C1 segment of cervical spinal cord (tissue), 14 donors: ENCODE measurements around the gene THEMIS.
"Not testable (repeated sequence)": the region's sequence is repeated elsewhere in the genome, so short reads cannot be mapped to it uniquely, and the experiment has no call there.

ENCODE experiments used
- DNase-seq, 14 donors: peaks; one replicate each; lab custom pipeline; 2025; lab: John Stamatoyannopoulos, UW

THEMIS gene, protein sequence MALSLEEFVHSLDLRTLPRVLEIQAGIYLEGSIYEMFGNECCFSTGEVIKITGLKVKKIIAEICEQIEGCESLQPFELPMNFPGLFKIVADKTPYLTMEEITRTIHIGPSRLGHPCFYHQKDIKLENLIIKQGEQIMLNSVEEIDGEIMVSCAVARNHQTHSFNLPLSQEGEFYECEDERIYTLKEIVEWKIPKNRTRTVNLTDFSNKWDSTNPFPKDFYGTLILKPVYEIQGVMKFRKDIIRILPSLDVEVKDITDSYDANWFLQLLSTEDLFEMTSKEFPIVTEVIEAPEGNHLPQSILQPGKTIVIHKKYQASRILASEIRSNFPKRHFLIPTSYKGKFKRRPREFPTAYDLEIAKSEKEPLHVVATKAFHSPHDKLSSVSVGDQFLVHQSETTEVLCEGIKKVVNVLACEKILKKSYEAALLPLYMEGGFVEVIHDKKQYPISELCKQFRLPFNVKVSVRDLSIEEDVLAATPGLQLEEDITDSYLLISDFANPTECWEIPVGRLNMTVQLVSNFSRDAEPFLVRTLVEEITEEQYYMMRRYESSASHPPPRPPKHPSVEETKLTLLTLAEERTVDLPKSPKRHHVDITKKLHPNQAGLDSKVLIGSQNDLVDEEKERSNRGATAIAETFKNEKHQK

DNA sequence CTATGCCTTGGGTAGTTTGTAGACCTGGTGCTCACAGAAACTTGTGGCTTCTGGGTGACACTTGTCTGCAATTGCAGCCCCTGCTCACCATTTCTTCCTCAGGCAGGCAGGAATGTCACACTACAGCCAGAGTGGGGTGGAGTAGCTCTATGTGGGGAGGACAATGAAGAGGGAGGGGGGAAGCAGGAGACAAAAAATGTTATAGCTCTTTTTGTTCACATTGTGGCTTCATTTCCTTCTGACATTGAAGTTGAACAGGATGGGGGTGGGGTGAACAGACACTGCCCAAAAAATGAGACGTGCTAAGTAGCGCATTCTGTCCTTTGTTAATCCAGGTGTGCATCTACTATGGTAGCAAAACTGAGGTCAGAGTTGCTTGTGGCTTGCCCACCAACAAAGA, at the start of gene THEMIS:
Gene THEMIS (minus strand): TSS at position 124 of the 400 bp plus-strand sequence. CDS start 126 bp downstream, outside the sequence.
- DNase-seq, result no peak

- no peak for DNase-seq
Observed at GRCh38 chr6:127949251-127949650, 48.4 kb upstream of the THEMIS start.

DNA sequence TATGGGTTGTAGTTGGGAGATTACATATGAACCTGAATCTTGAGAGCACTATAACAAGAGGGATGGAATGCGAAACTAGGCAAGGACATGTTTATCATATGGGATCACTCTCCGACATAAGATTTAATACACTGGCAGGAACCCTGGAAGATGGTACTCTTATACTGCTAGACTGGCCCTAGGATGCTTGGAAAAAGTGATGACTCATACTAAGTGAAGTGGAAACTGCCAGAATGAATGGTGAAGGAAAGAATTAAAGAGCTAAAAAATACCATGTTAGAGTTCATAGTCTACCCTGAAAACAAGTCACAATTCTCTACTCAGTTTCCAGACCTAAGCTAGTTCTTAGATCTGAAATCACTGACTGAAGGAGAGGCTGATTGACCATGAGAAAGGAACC, 45.5 kb upstream of the THEMIS start:
- DNase-seq, result no peak

DNA sequence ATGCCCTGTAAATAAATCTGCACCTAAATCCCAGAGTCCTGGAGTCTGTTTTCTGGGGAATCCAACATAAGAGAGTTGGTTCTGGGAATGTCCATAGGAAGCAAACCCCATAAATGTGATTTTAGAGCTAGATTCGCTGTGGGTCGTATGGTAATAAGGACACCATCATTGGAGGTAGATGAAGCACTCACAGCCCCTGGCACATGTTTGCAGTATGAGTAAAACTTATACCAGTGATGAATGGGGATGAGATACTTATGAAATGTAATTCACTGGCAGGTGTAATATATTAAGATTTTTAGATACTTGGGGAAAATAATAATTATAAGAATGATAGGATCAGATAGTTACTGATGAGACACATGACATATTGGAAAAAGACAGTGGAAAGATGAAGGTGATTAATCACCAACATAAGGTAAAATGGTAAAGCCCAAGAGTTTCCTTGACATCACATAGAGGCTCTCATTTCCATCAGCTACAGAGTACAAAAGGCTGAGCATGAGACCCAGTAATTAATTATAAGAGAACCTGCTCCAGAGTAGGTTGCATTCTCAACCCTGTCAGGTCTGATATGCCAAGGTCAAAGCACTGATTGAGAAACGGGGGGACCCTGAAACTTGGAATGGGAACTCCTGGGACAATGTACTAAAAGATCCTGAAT, 44.7 kb upstream of the THEMIS start:
- no peak for DNase-seq

- DNase-seq, result no peak
Observed at GRCh38 chr6:127941228-127941627, 40.4 kb upstream of the THEMIS start.

GRCh38 chr6:127939442-127940066, 38.7 kb upstream of the THEMIS start:
- no peak for DNase-seq

DNA sequence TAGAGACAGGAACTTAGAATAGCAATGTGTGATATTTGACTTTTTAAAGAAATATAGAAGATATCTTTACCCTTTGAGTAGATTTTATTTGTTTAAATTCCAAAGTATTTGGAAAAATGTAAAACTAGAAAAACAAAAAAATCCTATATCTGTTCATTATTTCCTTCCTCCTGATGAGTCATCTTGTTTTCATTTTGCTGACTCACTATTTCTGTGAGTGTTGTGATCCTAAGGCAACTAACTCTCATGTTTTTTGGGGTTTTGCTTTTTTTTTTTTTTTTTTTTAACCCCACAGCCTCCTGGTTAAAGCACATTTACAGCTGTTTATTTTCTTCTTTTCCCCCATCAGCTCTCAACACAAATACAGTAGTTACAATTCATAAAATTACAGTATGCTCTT, 37.8 kb upstream of the THEMIS start:
- DNase-seq, result no peak

DNA sequence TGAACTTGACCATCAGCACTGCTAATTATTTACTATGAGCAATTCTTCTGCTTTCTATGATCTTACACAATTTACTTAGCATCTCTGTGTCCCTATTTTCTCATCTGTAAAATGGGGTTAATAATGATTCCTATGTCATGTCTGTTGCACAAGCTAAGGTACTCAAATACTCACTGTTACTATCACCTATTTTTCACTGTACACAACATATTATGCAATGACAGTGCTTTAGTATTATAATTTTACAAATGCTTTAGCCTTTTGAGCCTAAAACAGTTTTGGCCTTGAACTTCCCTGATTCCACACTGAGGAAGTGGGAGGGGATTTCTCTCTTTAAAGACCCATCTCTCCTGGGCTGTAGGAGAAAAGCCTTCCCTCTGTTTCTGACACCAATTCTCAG, 36.9 kb upstream of the THEMIS start:
- no peak for DNase-seq

- no peak for DNase-seq
Observed at GRCh38 chr6:127937102-127937501, 36.2 kb upstream of the THEMIS start.

- DNase-seq, result no peak
Observed at GRCh38 chr6:127934956-127935355, 34.1 kb upstream of the THEMIS start.

DNA sequence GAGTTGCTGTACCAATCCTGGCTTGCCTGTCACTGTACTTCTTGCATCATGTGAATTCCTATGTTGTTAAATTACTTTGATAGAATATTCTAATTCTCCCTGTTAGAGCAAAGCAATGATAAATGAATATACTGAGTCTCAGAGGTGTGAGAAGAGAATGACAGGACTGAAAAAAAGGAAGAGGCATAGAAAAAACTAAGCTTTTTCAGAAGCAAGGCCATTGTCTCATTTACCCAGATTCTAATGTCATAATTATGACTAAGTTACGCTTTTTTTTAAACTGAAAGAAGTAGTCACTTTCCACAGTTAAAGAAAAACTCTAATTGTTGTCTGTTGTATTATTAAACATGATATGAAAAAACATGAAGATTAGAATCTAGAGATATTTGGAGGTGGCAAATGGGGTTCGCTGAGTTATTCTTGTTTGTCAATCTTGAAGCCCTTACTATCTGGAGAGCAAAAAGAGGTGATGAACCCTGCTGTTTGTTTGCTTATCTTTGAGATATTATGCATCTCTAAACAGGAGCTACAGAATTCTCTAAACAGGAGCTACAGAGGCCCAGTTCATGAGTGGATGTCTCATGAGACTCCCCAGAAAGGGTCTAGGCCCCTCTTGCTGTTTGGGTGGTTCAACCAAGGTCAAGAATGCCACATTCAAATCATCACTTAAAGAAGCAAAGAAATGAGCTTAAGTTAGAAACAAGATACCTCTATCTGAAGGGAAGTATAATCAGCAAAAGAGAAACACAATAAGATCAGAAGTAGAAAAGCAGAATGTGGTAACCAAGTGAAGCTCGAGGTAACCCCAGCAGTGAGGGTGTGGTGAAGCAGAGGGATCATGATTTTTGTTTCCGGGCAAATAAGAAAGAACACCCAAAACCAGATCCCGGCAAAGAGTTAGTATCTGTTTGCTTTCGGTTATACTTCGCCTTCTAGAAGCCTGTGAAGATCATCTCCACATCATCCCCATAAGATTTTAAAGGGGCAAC, 33.3 kb upstream of the THEMIS start:
- DNase-seq, result no peak

GRCh38 chr6:127933137-127933536, 32.3 kb upstream of the THEMIS start:
- no peak for DNase-seq

DNA sequence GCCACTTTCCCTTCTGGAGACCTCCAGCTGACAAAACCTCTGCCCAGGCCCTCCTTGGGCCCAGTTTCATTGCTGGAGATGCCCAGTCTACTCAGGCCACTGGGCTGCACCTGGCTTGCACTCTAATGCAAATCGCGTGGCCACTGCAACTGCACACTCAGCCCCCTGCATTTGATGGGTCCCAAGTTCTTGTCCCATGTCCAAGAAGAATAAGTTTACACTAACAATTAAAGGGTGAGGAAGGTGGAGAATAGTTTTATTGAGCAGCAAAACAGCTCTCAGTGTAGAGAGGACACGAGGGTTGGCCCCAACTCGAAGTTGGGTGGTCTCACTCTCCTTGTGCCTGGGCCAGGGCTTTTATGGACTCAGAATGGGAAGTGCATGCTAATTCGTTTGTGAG, 31.9 kb upstream of the THEMIS start:
- DNase-seq, result no peak

DNA sequence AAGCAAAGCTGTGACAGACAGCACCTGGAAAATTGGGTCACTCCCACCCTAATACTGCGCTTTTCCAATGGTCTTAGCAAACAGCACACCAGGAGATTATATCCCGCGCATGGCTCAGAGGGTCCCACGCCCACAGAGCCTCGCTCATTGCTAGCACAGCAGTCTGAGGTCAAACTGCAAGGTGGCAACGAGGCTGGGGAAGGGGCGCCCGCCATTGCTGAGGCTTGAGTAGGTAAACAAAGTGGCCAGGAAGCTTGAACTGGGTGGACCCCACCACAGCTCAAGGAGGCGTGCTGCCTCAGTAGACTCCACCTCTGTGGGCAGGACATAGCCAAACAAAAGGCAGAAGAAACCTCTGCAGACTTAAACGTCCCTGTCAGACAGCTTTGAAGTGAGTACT, 25.6 kb upstream of the THEMIS start:
- not testable (repeated sequence) for DNase-seq

GRCh38 chr6:127924440-127924839, 23.6 kb upstream of the THEMIS start:
- no peak for DNase-seq

GRCh38 chr6:127924031-127924430, 23.2 kb upstream of the THEMIS start:
- DNase-seq, result no peak

DNA sequence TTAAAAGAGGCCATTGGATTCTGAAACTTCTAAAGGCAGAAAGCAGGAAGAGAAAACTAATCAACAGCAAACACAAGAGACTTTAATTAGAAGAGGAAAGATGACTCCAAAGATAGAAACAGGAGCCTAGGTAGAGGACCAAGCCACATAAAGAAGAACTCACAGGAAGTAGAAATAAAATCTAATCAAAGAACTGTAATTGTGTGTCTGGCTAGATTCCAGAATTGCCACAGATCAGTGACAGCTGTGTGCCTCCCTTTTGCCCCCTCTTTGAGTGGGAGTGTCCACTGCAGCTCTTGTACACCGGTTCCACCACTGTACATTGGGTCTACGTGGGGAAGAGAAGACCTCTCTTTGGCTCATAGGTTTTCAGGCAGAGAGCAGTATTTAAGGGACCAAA, 22.3 kb upstream of the THEMIS start:
- DNase-seq, result no peak

GRCh38 chr6:127921982-127922381, 21.1 kb upstream of the THEMIS start:
- no peak for DNase-seq

DNA sequence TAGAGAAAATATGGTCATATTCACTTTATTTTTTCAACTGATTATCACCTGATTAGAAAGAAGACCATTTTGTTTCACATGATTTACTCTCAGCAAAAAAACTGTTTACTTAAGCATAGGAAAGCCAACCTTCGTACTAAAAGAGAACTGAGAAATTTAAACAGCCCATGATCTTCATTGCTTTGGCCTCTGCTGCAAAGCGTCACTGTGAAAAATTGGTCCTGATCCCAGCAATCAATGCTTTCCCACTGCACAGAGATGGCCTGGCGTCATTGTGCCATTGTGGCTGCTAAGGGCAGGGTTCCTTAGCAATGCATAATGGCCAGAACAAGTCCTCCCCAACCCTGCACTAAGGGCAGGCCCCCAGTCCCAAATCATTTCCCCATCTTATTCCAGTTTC, 19.9 kb upstream of the THEMIS start:
- peak in 1 of 14 donors; percentile 1 for DNase-seq

GRCh38 chr6:127918506-127919427, 17.9 kb upstream of the THEMIS start:
- no peak for DNase-seq
